Measurements from ENCODE around the gene CHKB.
"Not testable (repeated sequence)": the region's sequence is repeated elsewhere in the genome, so short reads cannot be mapped to it uniquely, and the experiment has no call there.

Gene CHKB

GRCh38 chr22:50546326-50547262, 36.1 kb downstream of the CHKB start:
- DNase-seq: no peak

GRCh38 chr22:50545522-50546325, 36.9 kb downstream of the CHKB start, which contains the start of gene KLHDC7B:
Gene KLHDC7B (plus strand): TSS chr22:50545899. CDS start chr22:50546244, 345 bp downstream.
- no peak for DNase-seq

DNA sequence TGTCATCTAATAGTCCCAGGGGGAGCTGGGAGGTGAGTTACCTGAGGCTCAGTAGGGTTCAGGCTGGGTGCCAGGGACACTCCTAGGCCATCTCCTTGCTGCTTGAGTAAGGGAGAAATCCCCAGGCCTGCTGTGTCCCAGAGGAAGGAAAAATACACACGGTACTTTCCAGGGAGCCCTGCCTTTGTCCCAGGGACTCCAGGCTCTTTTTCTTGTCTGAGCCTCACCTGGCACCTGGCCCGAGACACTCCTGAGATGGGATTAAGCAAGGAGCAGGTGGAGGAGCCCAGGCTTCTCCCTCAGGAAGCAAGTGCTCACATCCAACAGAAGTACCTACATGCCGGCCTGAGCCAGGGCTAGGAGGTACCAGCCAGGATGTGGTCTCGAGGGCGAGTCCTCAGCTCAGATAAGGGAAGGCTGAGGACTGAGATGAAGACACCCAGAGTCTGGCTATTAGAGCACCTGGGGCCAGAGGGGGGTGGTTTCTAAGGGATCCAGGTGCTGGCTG, 37.8 kb downstream of the CHKB start:
- DNase-seq: no peak

DNA sequence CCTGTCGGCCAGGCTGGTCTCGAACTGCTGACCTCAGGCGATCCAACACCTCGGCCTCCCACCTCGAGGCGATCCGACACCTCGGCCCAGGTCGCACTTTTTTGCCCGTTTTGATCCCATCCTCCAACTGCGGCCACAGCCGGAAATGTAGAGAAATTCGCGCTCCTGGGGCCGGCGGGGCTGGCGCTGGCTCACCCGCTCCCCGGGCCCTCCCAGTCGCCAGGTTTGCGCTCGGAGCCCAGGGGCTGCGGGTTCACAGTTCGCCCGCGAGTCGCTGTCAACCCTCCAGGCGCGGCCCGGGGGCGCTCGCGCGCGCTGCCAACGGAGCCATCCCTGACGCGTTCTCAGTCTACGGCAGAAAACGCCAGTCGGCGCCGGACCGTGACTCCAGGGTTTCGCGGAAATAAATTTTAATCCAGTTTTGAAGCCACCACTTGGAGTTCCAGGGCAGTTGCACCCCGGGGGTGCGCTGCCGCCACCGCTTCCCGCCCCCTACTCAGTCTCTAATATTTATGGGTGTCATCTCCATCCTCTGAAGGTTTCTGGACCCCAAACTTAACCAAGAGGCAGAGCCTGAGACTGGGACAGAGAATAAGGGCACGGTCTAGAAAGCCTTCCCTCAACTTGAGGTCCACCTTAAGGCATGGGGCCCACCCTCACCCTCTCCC, 38.4 kb downstream of the CHKB start:
- no peak for DNase-seq

DNA sequence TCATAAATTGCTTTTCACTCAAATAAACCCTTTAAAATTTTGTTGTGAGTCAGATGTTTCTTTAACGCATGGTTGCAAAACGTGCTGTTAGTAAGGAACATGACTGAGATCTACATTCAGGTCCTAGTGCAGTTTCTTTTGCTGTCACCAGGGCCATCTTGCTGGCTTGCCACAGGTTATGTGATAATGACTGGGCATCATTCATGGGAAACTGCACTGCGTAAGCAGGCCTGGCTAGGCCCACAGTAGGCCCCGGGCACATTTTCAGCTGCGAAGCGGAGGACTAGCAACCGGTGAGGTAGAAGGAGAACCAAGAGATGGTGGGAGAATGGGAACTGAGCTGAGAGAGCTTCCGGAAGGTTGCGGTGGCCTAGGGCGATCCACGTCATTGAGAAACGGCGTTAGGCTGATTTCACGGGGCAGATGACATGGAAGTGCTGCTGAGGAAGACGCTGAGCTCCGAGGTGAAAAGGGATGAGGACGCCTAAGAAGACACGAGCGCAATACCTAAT, 40.2 kb downstream of the CHKB start:
- DNase-seq: no peak

DNA sequence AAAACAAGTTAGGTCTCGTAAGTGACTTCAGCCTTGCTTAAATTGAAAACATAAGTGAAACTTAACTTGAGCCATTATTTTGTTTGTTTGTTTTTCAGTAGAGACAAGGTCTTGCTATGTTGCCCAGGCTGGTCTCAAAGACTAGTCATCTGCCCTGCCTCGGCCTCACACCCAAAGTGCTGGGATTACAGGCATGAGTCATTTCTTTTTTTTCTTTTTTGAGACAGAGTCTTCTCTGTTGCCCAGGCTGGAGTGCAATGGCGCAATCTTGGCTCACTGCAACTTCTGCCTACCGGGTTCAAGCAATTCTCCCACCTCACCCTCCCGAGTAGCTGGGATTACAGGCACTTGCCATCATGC, 41.0 kb downstream of the CHKB start:
- not testable (repeated sequence) for DNase-seq

- DNase-seq: no peak
These were observed 42.3 kb downstream of the CHKB start for GRCh38 chr22:50540381-50540780.

- no peak for DNase-seq
These were observed 44.9 kb downstream of the CHKB start for GRCh38 chr22:50537765-50538164.

DNA sequence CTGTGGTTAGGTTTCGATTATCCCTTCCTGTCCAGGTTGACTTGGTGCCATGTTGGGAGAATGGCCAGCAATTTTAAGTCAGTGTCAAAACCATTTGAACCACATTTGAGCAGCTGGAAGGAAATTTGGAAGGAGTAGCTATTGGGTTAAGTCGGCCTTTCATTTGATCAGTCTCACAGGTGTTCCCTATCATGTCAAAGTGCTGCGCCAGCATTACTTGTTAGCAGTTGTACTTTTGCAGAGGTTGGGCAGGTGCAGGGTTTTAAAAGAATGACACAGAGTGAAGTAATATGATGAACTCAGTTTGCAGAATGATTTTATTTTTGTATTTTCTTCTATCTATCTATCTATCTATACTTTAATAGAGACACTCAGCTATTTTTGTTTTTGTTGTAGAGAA, 46.4 kb downstream of the CHKB start:
- DNase-seq: no peak

GRCh38 chr22:50535113-50535512, 47.5 kb downstream of the CHKB start:
- no peak for DNase-seq

GRCh38 chr22:50533856-50534711, 48.6 kb downstream of the CHKB start:
- DNase-seq: not testable (repeated sequence)

GRCh38 chr22:50532824-50533796, 49.5 kb downstream of the CHKB start:
- no peak for DNase-seq

GRCh38 chr22:50531962-50532674, 50.5 kb downstream of the CHKB start:
- DNase-seq: no peak

- no peak for DNase-seq
These were observed 51.1 kb downstream of the CHKB start for GRCh38 chr22:50531546-50531961.

- DNase-seq: no peak
These were observed 51.6 kb downstream of the CHKB start for GRCh38 chr22:50530877-50531545.

DNA sequence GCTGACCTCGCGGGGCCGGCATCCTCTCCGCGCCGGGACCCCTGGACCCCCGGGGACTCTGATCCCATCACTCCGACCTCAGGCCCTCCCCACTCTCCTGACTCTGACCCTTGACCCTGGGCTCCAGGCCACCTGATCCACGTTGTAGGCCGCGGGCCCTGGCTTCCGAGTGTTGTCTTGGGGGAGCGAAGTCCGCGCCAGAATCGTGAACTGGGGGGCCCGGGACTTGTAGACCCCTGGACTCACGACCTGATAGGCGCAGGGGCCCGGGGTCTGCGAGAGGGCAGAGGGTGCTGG, 52.1 kb downstream of the CHKB start:
- DNase-seq: no peak

DNA sequence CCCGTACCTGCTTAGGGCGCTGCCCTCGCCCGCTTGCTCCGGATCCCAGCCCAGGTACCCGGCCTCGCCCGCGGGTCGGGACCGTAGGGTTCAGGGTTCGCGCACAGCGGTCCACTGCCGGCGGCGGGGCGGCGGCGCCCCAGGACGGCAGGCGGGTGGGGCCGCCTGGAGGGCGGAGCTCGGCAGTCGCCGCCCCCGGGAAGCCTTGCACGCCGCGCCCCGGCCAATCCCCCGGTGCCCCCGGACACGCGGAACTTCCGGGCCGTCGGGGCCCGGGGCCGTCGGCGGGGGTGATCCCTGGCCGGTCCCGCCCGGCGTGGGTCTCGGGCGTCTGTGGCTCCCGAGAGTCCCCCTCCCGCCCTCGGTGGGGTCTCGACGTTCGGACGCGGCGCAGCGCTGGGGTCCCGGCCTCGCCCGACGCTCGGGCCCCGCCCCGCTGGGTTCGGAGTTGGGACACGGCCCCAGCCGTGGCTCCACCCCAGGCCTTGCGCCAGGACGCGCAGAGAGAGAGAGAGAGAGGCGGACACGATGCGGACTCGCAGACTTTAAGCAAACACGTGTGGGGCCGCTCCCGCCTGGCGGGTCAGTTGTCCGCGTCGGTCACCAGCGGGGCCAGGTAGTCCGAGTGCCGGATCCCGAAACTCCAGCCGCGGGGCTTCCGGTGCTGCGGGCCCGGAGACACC, 52.6 kb downstream of the CHKB start, which contains the start of gene TYMP:
TSS of gene TYMP (minus strand) at position 116 of the 683 bp plus-strand sequence. CDS start 303 bp downstream, outside the sequence.
- DNase-seq: no peak

DNA sequence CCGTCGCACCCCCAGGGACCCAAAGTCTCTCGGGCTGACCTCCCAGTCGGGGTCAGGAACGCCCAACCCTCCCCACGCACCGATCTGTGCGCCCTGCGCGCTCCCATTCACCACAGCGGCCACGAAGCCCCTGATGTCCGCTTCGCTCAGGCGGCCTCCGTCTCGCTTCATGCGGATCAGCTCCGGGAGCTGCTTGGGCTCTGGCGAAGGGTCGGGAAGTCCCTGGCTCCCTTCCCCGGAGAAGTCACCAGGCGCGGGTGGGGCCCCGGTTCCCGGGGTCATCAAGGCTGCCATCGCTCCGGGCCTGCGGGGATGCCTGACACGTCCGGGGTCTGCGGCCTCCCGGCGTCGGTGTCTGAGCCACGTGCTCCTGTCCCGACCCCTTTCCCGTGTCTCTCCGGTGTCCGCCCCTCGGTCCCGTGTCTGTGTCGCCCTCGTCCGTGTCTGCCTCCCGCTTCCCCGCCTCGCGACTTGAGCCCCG, 53.2 kb downstream of the CHKB start:
- DNase-seq: no peak

Measured in NCI-H1417 treated with DMSO at 0.1 percent for 48 hours (cell line).